MG63 (cell line): ENCODE measurements around the gene LSM3. TPM values are rescaled to one million over a fixed set of nuclear protein-coding genes. Genes with fewer than 3 reads are reported as not detected.

Experiments
- DNase-seq: peaks from one replicate; pipeline ENCODE4 v3.0.0-alpha.2; 2020
- H3K27me3 ChIP-seq: fragments of 250-450 bp; sonication (Bioruptor Pico); 2 replicates; pipeline ENCODE4 v1.5.1; 2020; ENCODE audit warnings: mild to moderate bottlenecking, moderate library complexity
- H3K36me3 ChIP-seq: fragments of 250-450 bp; sonication (Bioruptor Pico); 2 replicates; pipeline ENCODE4 v1.5.1; 2020; ENCODE audit warnings: mild to moderate bottlenecking, moderate library complexity
- H3K4me3 ChIP-seq: fragments of 250-450 bp; sonication (Bioruptor Pico); 2 replicates; pipeline ENCODE4 v1.5.1; 2020; ENCODE audit warnings: mild to moderate bottlenecking, moderate library complexity
- H3K9me3 ChIP-seq: fragments of 250-450 bp; sonication (Bioruptor Pico); 2 replicates; pipeline ENCODE4 v1.5.1; 2020; ENCODE audit warnings: mild to moderate bottlenecking, moderate library complexity
- total RNA-seq: library from RNA; depleted of rRNA; stranded (reverse); fragments of >200 nt; shearing (Covaris generic); gene quantifications from 2 replicates; pipeline ENCODE4 v1.2.3, GENCODE V29; 2014; ENCODE audit warnings: low replicate concordance

The LSM3 gene
- total RNA-seq, 1 experiment from 2014 or later: 19.7 TPM

GRCh38 chr3:14202874-14203520, 24.4 kb downstream of the LSM3 start:
- Histone ChIP-seq H3K36me3 (peaks cover 6% of the 10 kb centered on the region; the same call in 1 of the 2 replicates), H3K9me3 (no peaks in the 10 kb centered on the region), H3K4me3 (no peak overlapping the region), H3K27me3 (no peaks in the 10 kb centered on the region)
- DNase-seq: no peak

- Histone ChIP-seq H3K27me3 (no peaks in the 10 kb centered on the region), H3K4me3 (no peak overlapping the region), H3K9me3 (no peaks in the 10 kb centered on the region), H3K36me3 (peaks cover 2% of the 10 kb centered on the region; the same call in 1 of the 2 replicates)
- DNase-seq: peak; percentile 36
These were observed 25.0 kb downstream of the LSM3 start for GRCh38 chr3:14203521-14204079.

DNA sequence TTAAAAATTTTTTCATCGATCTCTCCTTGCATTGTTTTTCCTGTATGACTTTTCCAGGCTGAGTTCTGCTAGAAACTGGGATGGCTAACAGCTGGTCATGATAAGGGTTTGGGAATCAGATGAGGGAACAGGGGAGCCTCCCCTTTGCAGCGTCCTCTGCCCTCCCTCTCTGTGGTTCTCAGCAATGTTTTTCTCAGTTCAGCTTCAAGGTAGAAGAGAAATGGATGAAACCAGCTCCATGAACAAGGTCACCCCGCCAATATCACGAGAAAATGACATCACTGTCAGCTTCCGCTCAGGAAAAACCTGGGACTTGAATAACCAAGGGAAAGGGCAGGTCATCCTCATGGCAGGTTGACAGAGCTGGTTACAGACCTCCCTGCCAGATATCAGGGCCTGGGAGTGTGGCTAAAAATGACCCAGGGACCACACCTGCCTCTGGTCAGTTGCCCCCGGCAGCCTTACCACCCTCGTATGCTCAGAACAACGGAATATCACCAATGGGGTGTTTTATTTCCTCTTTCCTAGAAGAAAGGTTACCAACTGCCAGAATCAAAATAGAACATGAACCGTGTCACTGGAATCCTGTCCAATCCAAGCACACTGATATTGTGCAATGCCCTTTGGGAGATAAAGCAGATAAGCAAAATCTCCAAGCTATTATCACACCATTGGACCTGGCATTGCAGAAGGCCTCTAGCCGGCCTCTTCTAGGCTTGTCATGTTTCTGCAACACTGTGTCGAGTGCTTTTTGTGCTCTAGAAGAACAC, 26.1 kb downstream of the LSM3 start:
- no peak for DNase-seq
- no peaks in the 10 kb centered on the region for H3K27me3 ChIP-seq
- no peaks in the 10 kb centered on the region for H3K36me3 ChIP-seq
- no peak overlapping the region for H3K4me3 ChIP-seq
- H3K9me3 ChIP-seq: no peaks in the 10 kb centered on the region

DNA sequence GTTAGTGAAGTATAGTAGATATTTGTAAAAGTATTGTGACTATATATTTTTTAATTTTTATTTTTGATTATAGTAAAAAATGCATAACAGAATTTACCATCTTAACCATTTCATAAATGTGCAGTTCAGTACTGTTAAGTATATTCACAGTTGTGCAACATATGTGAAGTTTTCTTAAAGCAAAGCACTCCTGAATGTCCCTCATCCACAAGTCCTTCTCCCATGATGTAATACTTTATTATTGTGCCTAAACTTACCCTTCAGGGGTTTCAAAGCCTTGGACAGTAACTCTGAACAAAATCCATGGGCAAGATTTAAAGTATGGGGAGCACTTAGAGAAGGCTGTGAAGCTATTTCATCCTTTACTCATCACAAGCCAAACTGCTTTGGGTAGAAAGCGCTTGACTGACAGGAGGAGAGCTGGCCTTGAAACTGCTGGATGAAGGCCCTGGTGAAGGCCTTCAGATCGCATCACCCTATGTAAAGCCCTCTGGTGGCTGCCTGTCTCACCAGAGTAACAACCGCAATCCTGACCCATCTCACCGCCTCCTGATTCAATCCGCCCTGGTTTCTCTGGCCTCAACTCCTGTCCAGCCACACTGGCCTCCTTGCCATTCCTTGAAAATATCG, 28.0 kb downstream of the LSM3 start:
- H3K27me3 ChIP-seq: no peaks in the 10 kb centered on the region
- no peak overlapping the region for H3K4me3 ChIP-seq
- H3K36me3 ChIP-seq: no peaks in the 10 kb centered on the region
- no peaks in the 10 kb centered on the region for H3K9me3 ChIP-seq
- DNase-seq: no peak

DNA sequence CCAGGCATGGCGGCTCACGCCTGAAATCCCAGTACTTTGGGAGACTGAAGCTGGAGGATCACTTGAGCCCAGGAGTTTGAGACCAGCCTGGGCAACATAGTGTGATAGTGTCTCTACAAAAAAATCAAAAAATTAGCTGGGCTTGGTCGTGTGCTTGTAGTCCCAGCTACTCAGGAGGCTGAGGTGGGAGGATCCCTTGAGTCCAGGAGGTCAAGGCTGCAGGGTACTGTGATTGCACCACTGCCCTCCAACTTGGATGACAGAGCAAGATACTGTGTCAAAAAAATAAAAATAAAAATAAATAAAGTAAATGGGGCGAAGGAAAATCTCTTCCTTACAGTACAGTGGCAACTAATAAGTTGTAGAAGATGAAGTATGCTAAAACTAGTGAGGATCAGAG, 29.6 kb downstream of the LSM3 start:
- Histone ChIP-seq H3K4me3 (no peak overlapping the region), H3K36me3 (no peaks in the 10 kb centered on the region), H3K27me3 (no peaks in the 10 kb centered on the region), H3K9me3 (no peaks in the 10 kb centered on the region)
- no peak for DNase-seq

DNA sequence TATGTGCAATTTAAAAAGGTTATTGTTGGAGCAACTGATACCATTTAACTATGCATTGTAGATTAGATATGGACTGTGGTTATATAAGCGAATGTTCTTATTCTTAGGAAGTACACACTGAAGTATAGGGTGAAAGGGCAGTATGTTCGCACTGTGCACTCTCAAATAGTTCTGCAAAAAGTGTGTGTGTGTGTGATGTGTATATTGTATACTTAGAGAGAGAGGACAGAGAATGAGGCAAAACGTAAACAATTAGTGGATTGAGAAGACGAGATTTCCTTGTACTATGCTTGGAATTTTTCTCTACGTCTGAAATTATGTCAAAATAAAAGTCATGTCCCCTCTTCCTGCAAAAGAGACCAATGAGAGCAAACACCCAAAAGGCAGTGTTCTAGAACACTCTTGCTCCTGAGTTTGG, 30.4 kb downstream of the LSM3 start:
- no peak overlapping the region for H3K4me3 ChIP-seq

DNA sequence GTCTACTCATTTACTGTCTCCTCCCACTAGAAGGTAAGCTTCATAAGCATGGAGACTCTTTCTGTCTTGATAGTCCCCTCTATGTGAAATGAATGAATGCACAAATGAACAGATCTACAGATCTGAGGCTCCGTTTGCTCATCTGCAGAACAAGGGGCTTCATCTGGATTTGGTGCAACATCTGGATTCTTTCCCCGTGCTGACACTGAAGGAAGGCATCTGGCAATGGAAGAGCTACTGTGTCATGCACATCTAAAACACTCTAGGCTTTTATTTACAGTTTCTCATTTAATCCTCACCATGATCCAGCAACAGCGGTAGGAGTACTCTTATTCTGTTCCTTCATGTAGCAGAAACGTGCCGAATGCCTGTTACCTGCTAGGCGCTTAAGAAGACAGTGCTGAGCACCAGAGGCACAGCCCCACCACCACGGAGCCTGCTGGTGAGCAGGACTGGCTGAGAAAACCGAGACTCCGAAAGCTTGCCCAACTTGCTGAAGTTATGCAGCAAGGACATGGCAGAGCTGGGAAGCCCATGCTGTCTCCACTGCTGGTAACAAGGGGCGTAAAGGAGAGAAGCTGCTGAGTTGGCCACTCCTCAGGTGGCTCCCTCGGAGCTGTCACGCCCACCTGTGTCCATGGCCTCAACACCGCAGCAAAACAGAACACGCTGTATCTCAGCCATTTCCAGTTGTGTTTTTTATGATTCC, 31.1 kb downstream of the LSM3 start:
- no peak for DNase-seq
- Histone ChIP-seq H3K27me3 (no peaks in the 10 kb centered on the region), H3K9me3 (no peaks in the 10 kb centered on the region), H3K4me3 (no peak overlapping the region), H3K36me3 (no peaks in the 10 kb centered on the region)

More for the DNA sequence above, 30.4 kb downstream of the LSM3 start:
- Histone ChIP-seq H3K27me3 (no peaks in the 10 kb centered on the region), H3K9me3 (no peaks in the 10 kb centered on the region), H3K36me3 (no peaks in the 10 kb centered on the region)
- DNase-seq: no peak

DNA sequence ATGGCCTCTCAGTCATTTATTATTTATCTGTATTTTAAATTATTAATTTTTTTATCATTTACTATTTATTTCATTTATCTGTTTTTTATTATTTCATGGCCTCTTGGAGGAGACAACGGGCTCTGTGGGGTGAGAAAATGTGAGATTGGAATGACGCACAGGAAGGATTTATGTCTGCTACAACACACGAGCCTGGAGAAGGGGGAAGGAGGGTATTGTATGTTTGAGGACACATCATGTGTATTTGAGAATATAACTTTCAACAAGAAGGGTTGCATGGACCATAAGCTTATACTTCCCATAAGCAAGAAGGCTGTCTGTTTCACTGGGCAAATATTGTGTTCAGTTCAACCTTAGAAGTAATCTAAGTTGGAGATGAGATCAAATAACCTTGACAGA, 31.7 kb downstream of the LSM3 start:
- Histone ChIP-seq H3K36me3 (no peaks in the 10 kb centered on the region), H3K27me3 (no peaks in the 10 kb centered on the region), H3K4me3 (no peak overlapping the region), H3K9me3 (no peaks in the 10 kb centered on the region)
- DNase-seq: no peak

DNA sequence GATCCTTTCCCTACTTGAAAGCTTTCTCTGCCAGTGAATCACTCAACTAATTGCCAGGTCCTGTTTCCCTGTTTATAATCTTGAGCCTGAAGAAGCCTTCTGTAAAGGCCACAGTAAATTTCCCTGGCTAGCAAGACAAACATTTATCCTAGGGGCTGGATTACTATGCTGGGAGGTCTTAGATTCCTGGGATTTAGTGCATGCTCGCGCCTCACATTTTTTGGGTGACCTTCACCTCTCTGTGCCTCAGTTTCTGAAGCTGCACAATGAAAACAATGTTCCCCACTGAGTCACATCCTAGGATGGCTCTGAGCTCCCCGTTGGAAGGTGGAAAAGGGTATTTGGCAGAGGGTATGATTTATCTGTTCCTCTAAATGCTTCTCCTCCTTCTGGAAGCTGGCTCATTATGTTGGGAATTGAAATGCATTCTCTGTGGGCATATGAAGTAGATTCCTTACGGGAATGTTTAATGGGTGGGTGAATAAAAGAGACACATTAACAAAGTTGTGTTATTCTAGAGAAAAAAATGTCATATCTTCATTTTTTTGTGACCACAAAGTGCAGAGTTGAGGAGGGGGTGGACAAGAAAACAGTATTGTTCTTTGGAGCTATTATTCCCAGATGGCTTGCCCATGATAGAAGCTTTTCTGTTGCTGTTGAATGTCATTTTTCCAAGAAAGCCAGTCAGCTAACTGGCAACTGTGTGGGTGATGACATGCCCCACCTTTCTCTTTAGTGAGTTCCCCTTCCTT, 32.4 kb downstream of the LSM3 start:
- H3K27me3 ChIP-seq: no peaks in the 10 kb centered on the region
- no peaks in the 10 kb centered on the region for H3K36me3 ChIP-seq
- peak; percentile 16 for DNase-seq
- H3K4me3 ChIP-seq: no peak overlapping the region
- no peaks in the 10 kb centered on the region for H3K9me3 ChIP-seq

DNA sequence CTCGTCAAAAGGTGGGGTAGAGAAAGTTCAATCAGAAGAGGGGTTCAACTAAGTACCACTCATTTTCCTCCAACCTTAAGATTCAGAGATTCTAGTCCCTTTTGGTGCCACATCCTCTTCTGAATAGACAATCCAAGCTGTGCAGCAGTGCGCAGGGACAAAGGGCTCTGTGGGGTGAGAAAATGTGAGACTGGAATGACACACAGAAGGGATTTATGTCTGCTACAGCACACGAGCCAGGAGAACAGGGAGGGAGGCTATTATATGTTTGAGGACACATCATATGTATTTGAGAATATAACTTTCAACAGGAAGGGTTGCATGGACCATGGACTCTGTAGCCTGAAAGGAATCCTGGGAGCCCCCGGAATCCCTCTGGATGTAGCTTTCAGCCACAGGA, 33.0 kb downstream of the LSM3 start:
- no peaks in the 10 kb centered on the region for H3K9me3 ChIP-seq
- no peaks in the 10 kb centered on the region for H3K27me3 ChIP-seq
- no peak overlapping the region for H3K4me3 ChIP-seq
- H3K36me3 ChIP-seq: no peaks in the 10 kb centered on the region
- DNase-seq: no peak

GRCh38 chr3:14212032-14212431, 33.4 kb downstream of the LSM3 start:
- H3K36me3 ChIP-seq: no peaks in the 10 kb centered on the region
- H3K27me3 ChIP-seq: no peaks in the 10 kb centered on the region
- no peak overlapping the region for H3K4me3 ChIP-seq
- no peak for DNase-seq
- no peaks in the 10 kb centered on the region for H3K9me3 ChIP-seq

DNA sequence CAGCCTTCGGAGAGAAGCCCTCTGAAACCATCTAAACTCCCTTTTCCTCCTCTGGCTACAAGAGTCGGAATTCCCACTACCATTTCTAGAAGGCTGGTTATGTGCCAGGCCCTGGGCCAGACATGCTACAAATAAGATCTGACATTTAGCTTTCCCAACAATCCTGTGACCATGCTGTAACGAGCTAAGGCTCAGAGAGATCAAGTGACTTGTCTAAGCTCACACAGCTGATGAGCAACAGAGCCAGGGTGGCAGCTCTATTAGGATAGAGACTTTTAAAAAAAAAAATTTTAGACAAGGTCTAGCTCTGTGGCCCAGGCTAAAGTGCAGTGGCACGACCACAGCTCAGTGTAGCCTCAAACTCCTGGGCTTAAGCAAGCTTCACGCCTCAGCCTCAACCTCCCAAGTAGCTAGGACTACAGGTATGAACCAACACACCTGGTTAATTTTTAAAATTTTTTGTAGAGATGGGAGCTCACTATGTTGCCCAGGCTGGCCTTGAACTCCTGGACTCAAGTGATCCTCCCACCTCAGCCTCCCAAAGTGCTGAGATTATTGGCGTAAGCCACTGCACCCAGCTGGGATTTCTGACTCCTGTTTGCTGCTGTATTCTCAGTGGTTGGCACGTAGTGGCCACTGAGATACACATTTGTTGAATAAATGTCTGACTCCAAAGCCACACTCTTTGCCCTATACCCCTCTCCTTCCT, 34.6 kb downstream of the LSM3 start:
- no peaks in the 10 kb centered on the region for H3K9me3 ChIP-seq
- H3K36me3 ChIP-seq: no peaks in the 10 kb centered on the region
- H3K27me3 ChIP-seq: no peaks in the 10 kb centered on the region
- H3K4me3 ChIP-seq: no peak overlapping the region
- DNase-seq: no peak

- Histone ChIP-seq H3K36me3 (no peaks in the 10 kb centered on the region), H3K4me3 (no peak overlapping the region), H3K9me3 (no peaks in the 10 kb centered on the region), H3K27me3 (no peaks in the 10 kb centered on the region)
- DNase-seq: no peak
These were observed 36.1 kb downstream of the LSM3 start for GRCh38 chr3:14214764-14215163.

- Histone ChIP-seq H3K36me3 (no peaks in the 10 kb centered on the region), H3K4me3 (no peak overlapping the region), H3K27me3 (no peaks in the 10 kb centered on the region), H3K9me3 (peaks cover under 1% of the 10 kb centered on the region)
- DNase-seq: peak; percentile 19
These were observed 37.8 kb downstream of the LSM3 start for GRCh38 chr3:14216257-14217048.

DNA sequence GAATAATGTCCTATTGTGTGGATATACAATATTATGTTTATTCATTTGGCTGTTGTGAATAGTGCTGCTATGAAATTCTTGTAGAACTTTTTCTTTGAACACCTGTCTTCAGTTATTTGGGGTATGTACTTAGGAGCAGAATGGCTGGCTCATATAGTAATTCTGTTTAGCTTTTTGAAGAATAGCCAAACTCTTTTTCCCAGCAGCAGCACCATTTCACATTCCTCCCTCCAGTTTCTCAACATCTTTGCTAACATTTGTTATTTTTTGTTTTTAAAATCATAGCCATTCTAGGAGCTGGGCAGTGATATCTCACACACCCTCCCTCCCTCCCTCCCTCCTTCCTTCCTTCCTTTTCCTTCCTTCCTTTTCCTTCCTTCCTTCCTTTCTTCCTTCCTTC, 39.7 kb downstream of the LSM3 start:
- H3K27me3 ChIP-seq: no peaks in the 10 kb centered on the region
- no peaks in the 10 kb centered on the region for H3K36me3 ChIP-seq
- H3K4me3 ChIP-seq: no peak overlapping the region
- DNase-seq: no peak
- H3K9me3 ChIP-seq: peaks cover 2% of the 10 kb centered on the region
